Cardiac fibroblast (primary cell): Measurements from ENCODE around the gene TRPM7.
A peak's percentile ranks its signal among the peaks of the same experiment; 100 is the strongest.

Source experiments
- DNase-seq, 2 donors: peaks; one replicate each; pipeline versions ENCODE4 v3.0.0 to v3.0.0-alpha.2; 2010; ENCODE audit warnings: low read depth in 2 of 2
- H3K4me3 ChIP-seq, 2 donors: replicated peaks in 1 of 2; 1 replicate in 1 of 2; 2 replicates in 1 of 2; pipeline ENCODE4 v1.5.1; 2011; ENCODE audit warnings: low read depth in 2 of 2, low read length in 2 of 2, mild to moderate bottlenecking in 2 of 2, moderate library complexity in 1 of 2
- TF ChIP-seq, protein P1 (sequence below): IDR thresholded peaks from one replicate; pipeline ENCODE4 v1.5.1; 2011; ENCODE audit warnings: low read depth, mild to moderate bottlenecking, low read length, inconsistent platforms

TRPM7 gene

GRCh38 chr15:50685976-50686468 lies 575 bp downstream of the TRPM7 start:
- DNase-seq = peak; percentile 50 to 58

DNA sequence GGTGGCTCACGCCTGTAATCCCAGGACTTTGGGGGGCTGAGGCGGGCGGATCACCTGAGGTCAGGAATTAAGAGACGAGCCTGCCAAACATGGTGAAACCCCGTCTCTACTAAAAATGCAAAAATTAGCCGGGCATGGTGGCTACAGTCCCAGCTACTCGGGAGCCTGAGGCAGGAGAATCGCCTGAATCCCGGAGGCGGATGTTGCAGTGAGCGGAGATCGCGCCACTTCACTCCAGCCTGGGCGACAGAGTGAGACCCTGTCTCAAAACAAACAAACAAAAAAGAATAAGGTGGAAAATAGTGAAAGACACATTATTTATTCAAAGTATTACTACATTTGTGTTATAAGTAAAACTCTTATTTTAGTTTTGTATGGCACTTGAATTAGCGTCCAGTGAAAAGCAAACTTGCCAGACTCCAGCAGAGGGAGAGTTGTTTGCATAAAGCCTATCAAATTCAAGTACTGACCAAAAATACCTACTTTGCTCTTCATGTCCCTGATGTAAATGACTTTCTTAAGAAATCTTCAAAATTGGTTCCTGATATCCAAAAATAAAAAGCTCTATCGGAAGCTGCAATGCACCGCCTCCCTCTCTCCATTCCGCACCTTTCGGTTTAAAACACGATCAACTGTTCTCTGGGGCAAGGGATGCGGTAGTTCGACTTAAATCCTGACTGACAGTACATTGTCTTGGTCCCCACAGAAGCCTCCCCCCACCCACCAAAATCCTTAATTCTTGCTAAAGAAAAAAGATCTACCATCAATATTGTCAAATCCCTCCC lies 1.2 kb downstream of the TRPM7 start:
- DNase-seq = peak; percentile 29 to 30
- TF ChIP-seq, protein P1, sequence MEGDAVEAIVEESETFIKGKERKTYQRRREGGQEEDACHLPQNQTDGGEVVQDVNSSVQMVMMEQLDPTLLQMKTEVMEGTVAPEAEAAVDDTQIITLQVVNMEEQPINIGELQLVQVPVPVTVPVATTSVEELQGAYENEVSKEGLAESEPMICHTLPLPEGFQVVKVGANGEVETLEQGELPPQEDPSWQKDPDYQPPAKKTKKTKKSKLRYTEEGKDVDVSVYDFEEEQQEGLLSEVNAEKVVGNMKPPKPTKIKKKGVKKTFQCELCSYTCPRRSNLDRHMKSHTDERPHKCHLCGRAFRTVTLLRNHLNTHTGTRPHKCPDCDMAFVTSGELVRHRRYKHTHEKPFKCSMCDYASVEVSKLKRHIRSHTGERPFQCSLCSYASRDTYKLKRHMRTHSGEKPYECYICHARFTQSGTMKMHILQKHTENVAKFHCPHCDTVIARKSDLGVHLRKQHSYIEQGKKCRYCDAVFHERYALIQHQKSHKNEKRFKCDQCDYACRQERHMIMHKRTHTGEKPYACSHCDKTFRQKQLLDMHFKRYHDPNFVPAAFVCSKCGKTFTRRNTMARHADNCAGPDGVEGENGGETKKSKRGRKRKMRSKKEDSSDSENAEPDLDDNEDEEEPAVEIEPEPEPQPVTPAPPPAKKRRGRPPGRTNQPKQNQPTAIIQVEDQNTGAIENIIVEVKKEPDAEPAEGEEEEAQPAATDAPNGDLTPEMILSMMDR = peak; percentile 7
- H3K4me3 ChIP-seq = peak overlapping the region; percentile 77 to 91

More at GRCh38 chr15:50685976-50686468, 575 bp downstream of the TRPM7 start:
- peak overlapping the region; percentile 77 to 91 for H3K4me3 ChIP-seq
- TF ChIP-seq, protein P1 = no peak

DNA sequence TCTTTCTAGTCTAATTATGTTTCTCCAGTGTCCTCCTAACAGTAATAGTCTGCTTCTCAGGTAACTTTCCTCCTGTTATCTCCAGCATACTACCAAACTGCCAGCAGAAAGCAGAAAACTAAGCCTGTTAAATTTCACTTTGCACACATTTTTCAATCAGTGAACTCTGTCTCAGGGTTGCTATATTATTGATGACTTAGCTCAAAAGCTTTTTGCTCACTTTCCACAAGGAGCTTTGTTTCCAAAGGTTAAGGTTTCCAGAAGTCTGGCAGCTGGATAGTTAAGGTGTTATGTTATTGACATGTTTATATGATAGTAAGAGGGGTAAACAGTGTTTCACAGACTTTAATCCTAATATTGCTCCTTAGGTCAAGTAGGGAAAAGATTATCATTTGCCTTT lies 5.1 kb downstream of the TRPM7 start:
- H3K4me3 ChIP-seq = no peak overlapping the region
- TF ChIP-seq, protein P1 = no peak
- DNase-seq = no peak

DNA sequence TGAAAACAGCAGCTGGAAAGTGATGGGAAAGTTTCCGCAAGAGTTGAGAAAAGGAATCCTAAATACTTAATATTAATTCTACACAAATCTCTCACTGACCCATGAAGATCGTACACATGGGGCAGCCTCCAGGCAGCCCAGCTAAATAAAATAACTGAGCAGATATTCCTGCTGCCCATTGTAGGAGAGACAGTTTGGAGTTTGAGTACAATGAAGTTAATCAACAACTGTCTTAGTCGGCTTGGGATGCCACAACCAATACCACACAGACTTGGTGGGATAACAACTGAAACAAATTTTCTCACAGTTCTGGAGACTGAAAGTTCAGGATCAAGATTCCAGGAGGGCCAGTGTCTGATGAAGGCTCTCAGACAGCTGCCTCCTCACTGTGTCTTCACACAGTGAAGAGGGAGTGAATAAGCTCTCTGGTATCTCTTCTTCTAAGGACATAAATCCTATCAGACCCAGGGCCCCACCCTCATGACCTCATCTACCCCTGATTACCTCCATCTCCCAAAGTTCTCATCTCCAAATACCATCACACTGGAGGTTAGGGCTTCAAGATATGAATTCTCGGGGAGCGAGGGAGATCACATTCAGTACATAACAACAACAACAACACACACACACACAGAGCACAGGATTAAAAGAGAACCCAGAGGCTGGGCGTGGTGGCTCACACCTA lies 9.7 kb downstream of the TRPM7 start:
- peak; percentile 4 to 59 for DNase-seq
- H3K4me3 ChIP-seq = no peak overlapping the region
- TF ChIP-seq, protein P1 = no peak

DNA sequence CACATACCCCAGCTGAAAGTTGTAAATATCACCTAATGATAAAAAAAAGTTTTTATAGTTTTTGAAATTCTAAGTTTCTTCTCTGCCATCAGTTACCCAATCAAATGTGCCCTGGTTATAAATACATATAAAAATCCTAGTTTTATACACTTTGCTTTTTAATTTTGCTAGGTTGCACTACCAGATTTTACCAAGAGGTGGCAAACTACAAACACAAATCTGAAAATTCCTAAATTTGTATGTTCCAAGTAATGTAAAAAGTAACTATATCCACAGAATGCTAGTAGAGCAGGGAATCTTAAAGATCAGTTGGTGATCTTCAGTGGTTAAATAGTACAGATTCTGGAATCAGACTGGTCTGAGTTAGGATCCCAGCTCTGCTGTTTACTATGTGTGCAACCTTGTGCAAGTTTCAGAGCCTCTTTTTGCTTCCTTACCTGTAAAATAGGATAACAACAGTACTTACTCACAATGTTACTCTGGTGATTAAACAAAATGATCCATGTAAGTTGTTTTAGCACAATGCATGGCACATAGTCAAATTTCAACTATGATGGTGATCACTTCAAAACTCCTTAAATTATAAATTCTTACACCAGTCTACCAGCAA lies 11.0 kb downstream of the TRPM7 start:
- TF ChIP-seq, protein P1 = peak; percentile 74
- DNase-seq = peak; percentile 64 to 70
- H3K4me3 ChIP-seq = no peak overlapping the region

GRCh38 chr15:50670115-50670514 lies 16.5 kb downstream of the TRPM7 start:
- DNase-seq = no peak
- TF ChIP-seq, protein P1 = no peak
- H3K4me3 ChIP-seq = no peak overlapping the region
